HG03432 (cell line): ENCODE results near the gene PAX8.

Experiments used
- ATAC-seq: cut with Tn5 transposase; IDR thresholded peaks from one replicate; pipeline ENCODE4 v1.9.1; 2021; ENCODE audit warnings: mild to moderate bottlenecking, moderate library complexity; ENCODE audit not compliant: unreplicated experiment

Gene PAX8

GRCh38 chr2:113268621-113269360 lies 9.9 kb downstream of the PAX8 start:
- ATAC-seq, result no peak

GRCh38 chr2:113266431-113266830 lies 12.3 kb downstream of the PAX8 start:
- no peak for ATAC-seq

GRCh38 chr2:113264713-113265403 lies 13.9 kb downstream of the PAX8 start:
- no peak for ATAC-seq

- ATAC-seq, result no peak
These were observed 15.2 kb downstream of the PAX8 start for GRCh38 chr2:113263546-113263945.

- no peak for ATAC-seq
These were observed 17.7 kb downstream of the PAX8 start for GRCh38 chr2:113260991-113261390.

GRCh38 chr2:113258471-113259147 lies 20.1 kb downstream of the PAX8 start:
- no peak for ATAC-seq

- no peak for ATAC-seq
These were observed 21.0 kb downstream of the PAX8 start for GRCh38 chr2:113257516-113258264.

GRCh38 chr2:113255140-113256070 lies 23.3 kb downstream of the PAX8 start:
- ATAC-seq, result no peak

GRCh38 chr2:113253453-113253852 lies 25.3 kb downstream of the PAX8 start:
- no peak for ATAC-seq

GRCh38 chr2:113252047-113252590 lies 26.6 kb downstream of the PAX8 start:
- no peak for ATAC-seq

GRCh38 chr2:113251118-113251517 lies 27.6 kb downstream of the PAX8 start:
- no peak for ATAC-seq

- peak; percentile 61 for ATAC-seq
These were observed 29.5 kb downstream of the PAX8 start for GRCh38 chr2:113248997-113249770.

- no peak for ATAC-seq
These were observed 32.1 kb downstream of the PAX8 start for GRCh38 chr2:113246606-113247005.

GRCh38 chr2:113245276-113245711 lies 33.4 kb downstream of the PAX8 start:
- no peak for ATAC-seq

GRCh38 chr2:113242327-113242726 lies 36.4 kb downstream of the PAX8 start:
- ATAC-seq, result no peak

- ATAC-seq, result no peak
These were observed 37.5 kb downstream of the PAX8 start for GRCh38 chr2:113240915-113241911.

GRCh38 chr2:113240150-113240914 lies 38.4 kb downstream of the PAX8 start:
- ATAC-seq, result no peak
